ENCODE measurements around the gene NIN. TPM values are rescaled to one million over a fixed set of nuclear protein-coding genes. Genes with fewer than 3 reads are reported as not detected.

The NIN gene
- total RNA-seq, 1 donor from 2014 or later = 28.9 TPM

DNA sequence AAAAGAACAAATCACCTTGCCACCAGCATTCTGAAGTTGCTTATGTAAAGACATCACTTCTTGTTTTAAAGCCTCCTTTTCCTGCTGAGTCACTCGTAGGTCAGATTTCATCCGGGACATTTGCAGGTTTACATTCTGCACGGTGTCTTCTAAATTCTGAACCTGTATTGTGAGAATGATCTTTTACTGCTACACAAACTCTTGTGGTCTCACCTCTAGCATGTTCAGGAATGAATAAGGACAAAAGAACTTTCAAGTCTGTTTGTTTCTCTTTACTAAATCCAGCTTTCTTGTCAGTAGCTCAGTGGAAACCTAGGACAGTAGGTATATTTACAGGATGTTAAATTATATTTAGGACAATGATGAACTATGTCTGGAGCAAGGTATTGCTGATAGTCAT is 89.4 kb downstream of the NIN start:
- TF ChIP-seq, protein P1, sequence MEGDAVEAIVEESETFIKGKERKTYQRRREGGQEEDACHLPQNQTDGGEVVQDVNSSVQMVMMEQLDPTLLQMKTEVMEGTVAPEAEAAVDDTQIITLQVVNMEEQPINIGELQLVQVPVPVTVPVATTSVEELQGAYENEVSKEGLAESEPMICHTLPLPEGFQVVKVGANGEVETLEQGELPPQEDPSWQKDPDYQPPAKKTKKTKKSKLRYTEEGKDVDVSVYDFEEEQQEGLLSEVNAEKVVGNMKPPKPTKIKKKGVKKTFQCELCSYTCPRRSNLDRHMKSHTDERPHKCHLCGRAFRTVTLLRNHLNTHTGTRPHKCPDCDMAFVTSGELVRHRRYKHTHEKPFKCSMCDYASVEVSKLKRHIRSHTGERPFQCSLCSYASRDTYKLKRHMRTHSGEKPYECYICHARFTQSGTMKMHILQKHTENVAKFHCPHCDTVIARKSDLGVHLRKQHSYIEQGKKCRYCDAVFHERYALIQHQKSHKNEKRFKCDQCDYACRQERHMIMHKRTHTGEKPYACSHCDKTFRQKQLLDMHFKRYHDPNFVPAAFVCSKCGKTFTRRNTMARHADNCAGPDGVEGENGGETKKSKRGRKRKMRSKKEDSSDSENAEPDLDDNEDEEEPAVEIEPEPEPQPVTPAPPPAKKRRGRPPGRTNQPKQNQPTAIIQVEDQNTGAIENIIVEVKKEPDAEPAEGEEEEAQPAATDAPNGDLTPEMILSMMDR (IDR thresholded peaks at IDR 0.05; ENCODE audit: insufficient read depth, low read length, poor library complexity, severe bottlenecking) = no peak
- Histone ChIP-seq H3K36me3 (ENCODE audit: control insufficient read depth, insufficient read depth, low read length) (no peaks in the 10 kb centered on the region), H3K4me3 (ENCODE audit: low read depth, low read length) (no peak overlapping the region), H3K27me3 (ENCODE audit: control insufficient read depth, insufficient read depth, low read length) (no peaks in the 10 kb centered on the region)
- DNase-seq (ENCODE audit: low read depth) = no peak

DNA sequence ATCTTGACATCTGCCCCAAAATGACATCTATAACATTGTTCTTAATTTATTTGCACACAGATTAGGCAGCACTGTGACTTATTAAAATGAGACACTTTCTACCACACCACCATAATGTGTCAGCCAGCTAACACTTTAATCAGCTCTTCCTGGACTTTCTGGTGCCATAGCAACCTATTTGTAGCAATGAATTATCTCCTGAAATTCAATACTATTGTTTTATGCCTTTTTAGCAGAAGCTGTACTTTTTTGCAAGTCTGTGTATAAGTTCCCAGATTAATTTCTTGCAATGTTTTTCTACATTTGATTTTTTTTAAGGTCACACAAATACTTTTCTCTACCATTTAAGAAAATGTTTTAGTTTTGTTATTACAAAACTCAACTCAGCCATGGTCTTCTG is 90.1 kb downstream of the NIN start:
- H3K27me3 ChIP-seq (ENCODE audit: control insufficient read depth, insufficient read depth, low read length) = no peaks in the 10 kb centered on the region
- DNase-seq (ENCODE audit: low read depth) = no peak
- no peaks in the 10 kb centered on the region for H3K36me3 ChIP-seq (ENCODE audit: control insufficient read depth, insufficient read depth, low read length)
- TF ChIP-seq, protein P1 (IDR thresholded peaks at IDR 0.05; ENCODE audit: insufficient read depth, low read length, poor library complexity, severe bottlenecking) = no peak
- H3K4me3 ChIP-seq (ENCODE audit: low read depth, low read length) = no peak overlapping the region

DNA sequence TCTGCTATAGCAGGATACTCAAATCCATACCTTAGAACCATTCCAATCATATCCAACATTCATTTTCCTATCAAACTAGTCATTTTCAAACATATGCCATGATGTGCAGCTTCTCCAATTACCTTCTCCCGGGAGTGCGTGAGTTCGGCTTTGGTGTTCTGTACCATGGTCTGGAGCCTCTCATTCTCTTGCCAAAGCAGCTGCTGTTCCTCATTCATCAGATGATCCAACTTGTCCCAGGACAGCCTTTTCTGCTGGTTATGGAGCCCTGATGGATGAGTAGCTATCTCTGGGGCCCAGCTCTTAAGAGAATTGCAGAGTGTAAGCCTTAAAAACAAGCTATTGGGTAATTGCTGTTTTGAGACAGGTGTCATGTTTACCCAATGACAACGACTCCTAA is 91.8 kb downstream of the NIN start:
- TF ChIP-seq, protein P1 (IDR thresholded peaks at IDR 0.05; ENCODE audit: insufficient read depth, low read length, poor library complexity, severe bottlenecking) = no peak
- DNase-seq (ENCODE audit: low read depth) = no peak
- Histone ChIP-seq H3K36me3 (ENCODE audit: control insufficient read depth, insufficient read depth, low read length) (no peaks in the 10 kb centered on the region), H3K4me3 (ENCODE audit: low read depth, low read length) (no peak overlapping the region), H3K27me3 (ENCODE audit: control insufficient read depth, insufficient read depth, low read length) (no peaks in the 10 kb centered on the region)

DNA sequence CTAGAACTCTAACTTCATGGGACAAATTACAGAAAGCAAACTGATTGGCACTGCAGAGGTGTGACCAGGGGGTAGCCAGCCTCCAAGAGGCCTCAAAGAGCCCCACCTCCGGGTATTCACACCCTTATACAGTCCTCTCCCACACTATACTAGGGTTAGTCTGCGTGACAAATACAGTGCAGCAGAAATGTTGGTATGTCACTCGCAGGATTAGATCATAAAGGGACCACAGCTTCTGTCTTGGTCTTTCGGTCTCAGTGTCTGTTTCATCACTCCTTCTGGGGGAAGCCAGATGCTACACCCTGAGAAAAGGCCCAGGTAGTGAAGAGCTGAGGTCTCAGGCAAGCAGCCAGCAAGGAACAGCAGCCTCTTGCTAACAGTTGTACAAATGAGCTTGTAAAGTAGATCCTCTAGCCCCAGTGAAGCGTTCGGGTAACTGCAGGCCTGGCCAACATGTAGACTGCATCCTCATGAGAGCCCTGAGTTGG is 94.0 kb downstream of the NIN start:
- Histone ChIP-seq H3K36me3 (ENCODE audit: control insufficient read depth, insufficient read depth, low read length) (no peaks in the 10 kb centered on the region), H3K4me3 (ENCODE audit: low read depth, low read length) (no peak overlapping the region), H3K27me3 (ENCODE audit: control insufficient read depth, insufficient read depth, low read length) (no peaks in the 10 kb centered on the region)
- no peak for DNase-seq (ENCODE audit: low read depth)
- TF ChIP-seq, protein P1 (IDR thresholded peaks at IDR 0.05; ENCODE audit: insufficient read depth, low read length, poor library complexity, severe bottlenecking) = no peak

DNA sequence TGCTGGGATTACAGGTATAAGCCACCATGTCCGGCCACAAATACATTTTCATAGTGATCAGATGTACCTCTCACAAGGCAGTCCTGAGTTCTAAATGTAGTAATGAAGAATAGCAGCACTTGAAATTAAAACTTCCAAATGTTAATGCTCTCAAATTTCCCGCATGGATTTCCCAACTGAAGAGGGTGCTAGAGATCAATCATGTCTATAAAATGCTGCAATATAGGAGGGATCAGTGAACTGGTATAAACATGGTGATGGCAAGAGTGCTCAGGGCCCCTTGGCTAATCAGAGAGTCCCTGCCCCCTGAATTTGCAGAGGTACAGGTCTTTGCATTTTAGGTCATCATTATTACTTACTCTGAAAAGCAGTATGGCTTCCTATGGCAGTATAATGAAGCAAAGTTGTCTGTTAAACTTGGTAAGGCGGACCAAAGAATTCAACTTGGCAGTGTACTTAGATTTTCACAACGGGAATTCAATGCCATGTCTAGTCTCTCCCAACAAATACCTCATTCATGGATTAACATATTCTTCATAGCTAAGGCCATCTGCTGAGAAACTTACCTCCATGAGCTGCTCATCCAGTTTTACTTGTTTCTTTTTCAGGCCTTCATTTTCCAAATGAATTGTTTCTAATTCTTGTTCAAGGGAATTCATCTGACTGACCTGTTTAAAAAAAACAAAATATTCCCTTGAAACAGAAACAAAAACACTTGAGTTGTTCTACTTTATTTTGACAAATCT is 95.8 kb downstream of the NIN start:
- no peaks in the 10 kb centered on the region for H3K36me3 ChIP-seq (ENCODE audit: control insufficient read depth, insufficient read depth, low read length)
- DNase-seq (ENCODE audit: low read depth) = no peak
- TF ChIP-seq, protein P1 (IDR thresholded peaks at IDR 0.05; ENCODE audit: insufficient read depth, low read length, poor library complexity, severe bottlenecking) = no peak

DNA sequence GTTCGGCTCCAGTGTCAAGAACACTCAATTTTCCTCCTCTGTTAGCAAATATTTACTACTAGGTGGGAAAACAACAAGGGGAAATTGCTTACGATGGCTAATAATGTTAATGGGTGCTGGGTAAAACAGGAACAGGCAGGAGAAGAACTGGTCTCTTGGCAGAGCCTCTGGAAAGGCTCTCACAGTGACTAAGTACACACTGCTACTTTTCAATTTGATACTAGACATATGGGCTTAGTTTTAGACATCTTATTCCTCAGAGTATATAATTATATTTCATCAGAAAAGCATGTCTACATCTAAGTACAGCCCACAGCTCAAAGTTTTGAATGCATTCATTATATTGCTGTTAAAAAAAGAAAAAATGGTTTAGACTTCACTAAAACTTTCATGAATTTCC is 97.5 kb downstream of the NIN start:
- no peaks in the 10 kb centered on the region for H3K27me3 ChIP-seq (ENCODE audit: control insufficient read depth, insufficient read depth, low read length)
- DNase-seq (ENCODE audit: low read depth) = no peak
- H3K4me3 ChIP-seq (ENCODE audit: low read depth, low read length) = no peak overlapping the region
- H3K36me3 ChIP-seq (ENCODE audit: control insufficient read depth, insufficient read depth, low read length) = peaks cover 1% of the 10 kb centered on the region
- TF ChIP-seq, protein P1 (IDR thresholded peaks at IDR 0.05; ENCODE audit: insufficient read depth, low read length, poor library complexity, severe bottlenecking) = no peak

More for the DNA sequence above, 95.8 kb downstream of the NIN start:
- Histone ChIP-seq H3K4me3 (ENCODE audit: low read depth, low read length) (no peak overlapping the region), H3K27me3 (ENCODE audit: control insufficient read depth, insufficient read depth, low read length) (no peaks in the 10 kb centered on the region)
